Measurements from ENCODE around the gene USP31. TPM values are rescaled to one million over a fixed set of nuclear protein-coding genes. Genes with fewer than 3 reads are reported as not detected.

USP31 gene
- total RNA-seq, 1 donor from 2014 or later: 12.9 TPM

GRCh38 chr16:23020084-23020483, 129.2 kb downstream of the USP31 start:
- no peak for DNase-seq (ENCODE audit: low read depth, low spot score)

GRCh38 chr16:23016368-23016767, 132.9 kb downstream of the USP31 start:
- DNase-seq (ENCODE audit: low read depth, low spot score): no peak

GRCh38 chr16:23015580-23015979, 133.7 kb downstream of the USP31 start:
- DNase-seq (ENCODE audit: low read depth, low spot score): no peak

DNA sequence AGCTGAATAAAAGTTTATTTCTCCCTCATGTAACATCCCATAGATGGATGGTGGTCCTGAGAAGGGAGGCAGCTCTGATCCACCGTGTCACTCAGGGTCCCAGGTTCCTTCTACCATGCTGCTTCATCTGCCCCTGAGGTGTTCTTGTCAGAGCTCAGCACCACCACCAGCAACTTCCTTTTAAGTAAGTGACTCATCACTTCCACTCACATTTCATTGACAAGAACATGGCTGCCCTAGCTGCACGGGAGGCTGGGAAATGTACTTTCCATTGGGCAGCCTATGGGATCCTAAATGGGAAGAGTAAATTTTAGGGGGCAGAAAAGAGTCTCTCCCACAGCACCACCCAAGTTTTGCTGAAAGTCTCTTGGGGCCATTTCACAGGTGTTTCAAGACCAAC, 134.7 kb downstream of the USP31 start:
- no peak for DNase-seq (ENCODE audit: low read depth, low spot score)

Other genes with a start within 250 kb of the USP31 start
- not detected in 2 replicates for gene SCNN1G, start 33.3 kb upstream of the USP31 start, total RNA-seq
- gene SCNN1B, start 152.8 kb upstream of the USP31 start, total RNA-seq: not detected in 2 replicates